Hepatocyte (in vitro differentiated cells): ENCODE results near the gene ADAMTSL1. TPM values are rescaled to one million over a fixed set of nuclear protein-coding genes. Genes with fewer than 3 reads are reported as not detected.

Source experiments
- DNase-seq: peaks from one replicate; pipeline ENCODE4 v3.0.0-alpha.2; 2016; ENCODE audit warnings: low spot score
- H2AFZ ChIP-seq: fragments of 200-600 bp; sonication (generic); 2 replicates; pipeline ENCODE4 v1.6.0; 2016; ENCODE audit warnings: antibody characterized with exemption, mild to moderate bottlenecking
- H3K27ac ChIP-seq: fragments of 200-600 bp; sonication (generic); 2 replicates; pipeline ENCODE4 v1.5.1; 2016; ENCODE audit warnings: mild to moderate bottlenecking
- H3K27me3 ChIP-seq: fragments of 200-600 bp; sonication (generic); 2 replicates; pipeline ENCODE4 v1.6.1; 2016
- H3K36me3 ChIP-seq: fragments of 200-600 bp; sonication (generic); replicated peaks from 2 replicates; pipeline ENCODE4 v1.5.1; 2016; ENCODE audit warnings: low read depth; ENCODE audit not compliant: insufficient read depth
- H3K4me1 ChIP-seq: fragments of 200-600 bp; sonication (generic); 2 replicates; pipeline ENCODE4 v1.5.1; 2016; ENCODE audit warnings: mild to moderate bottlenecking, moderate library complexity; ENCODE audit not compliant: insufficient read depth
- H3K4me2 ChIP-seq: fragments of 200-600 bp; sonication (generic); 2 replicates; pipeline ENCODE4 v1.6.0; 2016
- H3K4me3 ChIP-seq: fragments of 200-600 bp; sonication (generic); 2 replicates; pipeline ENCODE4 v1.5.1; 2016; ENCODE audit warnings: mild to moderate bottlenecking
- H3K79me2 ChIP-seq: fragments of 200-600 bp; sonication (generic); 2 replicates; pipeline ENCODE4 v1.6.0; 2017; ENCODE audit warnings: mild to moderate bottlenecking
- H3K9me2 ChIP-seq: fragments of 200-600 bp; sonication (generic); replicated peaks from 2 replicates; pipeline ENCODE4 v1.6.0; 2017; ENCODE audit warnings: mild to moderate bottlenecking; ENCODE audit not compliant: insufficient read depth
- H3K9me3 ChIP-seq: fragments of 200-600 bp; sonication (generic); 2 replicates; pipeline ENCODE4 v1.5.1; 2016; ENCODE audit warnings: low read depth, mild to moderate bottlenecking
- H4K20me1 ChIP-seq: fragments of 200-600 bp; sonication (generic); 2 replicates; pipeline ENCODE4 v1.6.0; 2016; ENCODE audit warnings: mild to moderate bottlenecking; ENCODE audit not compliant: insufficient read depth, poor library complexity, severe bottlenecking
- CTCF ChIP-seq: fragments of 200-600 bp; sonication (generic); IDR thresholded peaks from 2 replicates; pipeline ENCODE4 v1.5.1; 2016; ENCODE audit warnings: antibody characterized with exemption, mild to moderate bottlenecking; ENCODE audit not compliant: poor library complexity
- EZH2 ChIP-seq: fragments of 200-600 bp; sonication (generic); IDR thresholded peaks from 2 replicates; pipeline ENCODE4 v1.6.1; 2016; ENCODE audit warnings: antibody characterized with exemption, mild to moderate bottlenecking, borderline replicate concordance
- EZH2phosphoT487 ChIP-seq: fragments of 200-600 bp; sonication (generic); IDR thresholded peaks from one replicate; pipeline ENCODE4 v1.6.1; 2018; ENCODE audit warnings: antibody characterized with exemption, mild to moderate bottlenecking, low read depth, moderate library complexity; ENCODE audit not compliant: unreplicated experiment, severe bottlenecking
- WGBS: methylation state at CpG from one replicate; pipeline ENCODE4 v1.1.6; 2016; ENCODE audit warnings: low lambda C conversion rate; ENCODE audit errors: missing lambda C conversion rate; 5-methylcytosine and 5-hydroxymethylcytosine counted together
- polyA plus RNA-seq: library from polyadenylated mRNA; unstranded; fragments of >200 nt; fragmentation: Nextera tagmentation; extraction: Ambion mirVana; gene quantifications from 2 replicates; pipeline ENCODE4 v1.2.1, GENCODE V29; 2016
- total RNA-seq: library from RNA; depleted of rRNA; stranded (reverse); fragments of >200 nt; gene quantifications from 2 replicates; pipeline ENCODE4 v1.2.3, GENCODE V29; 2014

The ADAMTSL1 gene
- total and polyA plus RNA-seq, 2 experiments from 2014 or later: 7.2 to 24.0 TPM

DNA sequence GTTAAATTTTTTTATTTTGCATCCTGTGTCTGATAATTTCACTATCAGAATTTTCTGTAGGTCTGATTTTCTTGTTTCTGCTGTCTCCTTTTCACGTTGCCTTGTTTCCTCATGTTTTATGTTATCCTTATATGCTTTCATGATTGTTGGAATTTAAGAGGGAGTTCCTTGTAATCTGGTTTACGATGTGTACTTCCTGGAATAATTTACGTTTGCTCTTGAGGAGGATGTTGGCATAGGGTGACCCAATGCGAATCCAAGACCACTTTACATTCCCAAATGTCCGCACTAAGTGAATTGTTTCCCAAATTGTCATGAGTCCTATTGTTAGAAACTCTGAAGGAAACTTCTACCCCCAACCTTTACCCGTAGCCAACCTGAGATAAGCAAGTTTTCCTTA lies 80.3 kb downstream of the ADAMTSL1 start:
- Histone ChIP-seq H2AFZ (no peak overlapping the region), H3K27ac (no peak overlapping the region), H3K79me2 (no peaks in the 10 kb centered on the region), H3K4me2 (no peak overlapping the region), H3K9me2 (no peaks in the 10 kb centered on the region), H3K9me3 (no peaks in the 10 kb centered on the region), H3K36me3 (no peaks in the 10 kb centered on the region), H4K20me1 (no peaks in the 10 kb centered on the region), H3K4me1 (no peaks in the 10 kb centered on the region), H3K4me3 (no peak overlapping the region), H3K27me3 (no peaks in the 10 kb centered on the region)
- 73% methylated on average over 6 of the region's 6 CpGs for WGBS
- DNase-seq: no peak
- TF ChIP-seq EZH2phosphoT487 (no peak), EZH2 (no peak), CTCF (no peak)

- H3K27me3 ChIP-seq: no peaks in the 10 kb centered on the region
- no peaks in the 10 kb centered on the region for H3K79me2 ChIP-seq
- no peak overlapping the region for H3K4me2 ChIP-seq
- no peak overlapping the region for H2AFZ ChIP-seq
- 81% methylated on average over 5 of the region's 5 CpGs for WGBS
- no peak overlapping the region for H3K27ac ChIP-seq
- H3K4me3 ChIP-seq: no peak overlapping the region
- DNase-seq: no peak
- H3K36me3 ChIP-seq: no peaks in the 10 kb centered on the region
- no peaks in the 10 kb centered on the region for H3K9me3 ChIP-seq
- no peaks in the 10 kb centered on the region for H3K9me2 ChIP-seq
- TF ChIP-seq CTCF (no peak), EZH2 (no peak), EZH2phosphoT487 (no peak)
- no peaks in the 10 kb centered on the region for H3K4me1 ChIP-seq
- H4K20me1 ChIP-seq: no peaks in the 10 kb centered on the region
Observed at GRCh38 chr9:18555105-18555883, 81.3 kb downstream of the ADAMTSL1 start.

DNA sequence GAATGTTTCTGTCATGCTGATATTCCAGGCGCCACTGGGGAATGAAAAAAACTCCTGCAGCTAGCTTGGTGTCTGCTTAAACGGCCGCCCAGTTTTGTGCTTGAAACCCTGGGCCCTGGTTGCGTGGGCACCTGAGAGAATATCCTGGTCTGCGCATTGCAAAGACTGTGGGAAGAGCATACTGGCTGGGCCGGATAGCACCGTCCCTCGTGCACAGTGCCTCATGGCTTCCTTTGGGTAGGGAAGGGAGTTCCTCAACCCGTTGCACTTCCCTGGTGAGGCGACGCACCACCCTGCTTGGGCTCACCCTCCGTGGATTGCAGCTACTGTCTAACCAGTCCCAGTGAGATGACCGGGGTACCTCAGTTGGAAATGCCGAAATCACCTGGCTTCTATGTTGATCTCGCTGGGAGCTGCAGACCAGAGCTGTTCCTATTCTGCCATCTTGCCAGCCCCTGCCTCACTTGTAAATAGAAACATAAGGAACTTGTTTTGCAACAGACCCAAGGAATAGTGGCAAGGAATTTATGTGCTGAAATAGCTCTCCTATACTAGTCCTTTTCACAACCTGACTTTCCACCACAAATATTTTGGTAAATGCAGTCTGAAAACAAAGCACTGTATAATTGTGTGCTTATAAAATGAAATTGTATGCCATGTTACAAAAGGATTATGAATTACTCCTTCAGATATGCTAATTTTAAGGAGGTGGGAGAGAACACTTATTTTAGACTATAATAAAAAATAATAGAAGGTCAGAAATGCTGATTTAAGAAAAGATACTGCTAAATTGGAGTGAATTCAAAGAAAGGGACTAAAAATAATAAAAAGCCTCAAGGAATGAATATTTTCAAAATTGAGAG lies 90.3 kb downstream of the ADAMTSL1 start:
- WGBS: 96% methylated on average over 15 of the region's 15 CpGs

More for the DNA sequence above, 90.3 kb downstream of the ADAMTSL1 start:
- TF ChIP-seq CTCF (no peak), EZH2 (no peak), EZH2phosphoT487 (no peak)
- no peak overlapping the region for H3K4me3 ChIP-seq
- H3K27ac ChIP-seq: no peak overlapping the region
- H3K4me1 ChIP-seq: no peaks in the 10 kb centered on the region
- H3K9me2 ChIP-seq: no peaks in the 10 kb centered on the region
- no peak for DNase-seq
- no peaks in the 10 kb centered on the region for H3K9me3 ChIP-seq
- no peaks in the 10 kb centered on the region for H3K79me2 ChIP-seq
- H4K20me1 ChIP-seq: no peaks in the 10 kb centered on the region
- no peak overlapping the region for H3K4me2 ChIP-seq
- no peaks in the 10 kb centered on the region for H3K27me3 ChIP-seq
- no peak overlapping the region for H2AFZ ChIP-seq
- H3K36me3 ChIP-seq: no peaks in the 10 kb centered on the region
